AG08395 (cell line): Measurements from ENCODE around the gene UBR3.
"Not testable (repeated sequence)": the region's sequence is repeated elsewhere in the genome, so short reads cannot be mapped to it uniquely, and the experiment has no call there.

ENCODE experiments used
- DNase-seq: peaks from one replicate; pipeline ENCODE4 v3.0.0; 2012; ENCODE audit warnings: mixed read lengths, low spot score

Gene UBR3

GRCh38 chr2:169827272-169828140 is at the start of gene UBR3:
UBR3 (plus strand) TSS chr2:169827454; CDS start chr2:169827508, 54 bp downstream.
- DNase-seq, result peak; percentile 99

- DNase-seq, result no peak
Observed at GRCh38 chr2:169778446-169778845, 48.8 kb upstream of the UBR3 start.

GRCh38 chr2:169781249-169782013 is 45.8 kb upstream of the UBR3 start:
- DNase-seq, result no peak

- no peak for DNase-seq
Observed at GRCh38 chr2:169782513-169782912, 44.7 kb upstream of the UBR3 start.

GRCh38 chr2:169790581-169790980 is 36.7 kb upstream of the UBR3 start:
- no peak for DNase-seq

GRCh38 chr2:169795181-169795580 is 32.1 kb upstream of the UBR3 start:
- no peak for DNase-seq

GRCh38 chr2:169796441-169796840 is 30.8 kb upstream of the UBR3 start:
- no peak for DNase-seq

GRCh38 chr2:169797601-169798000 is 29.7 kb upstream of the UBR3 start:
- no peak for DNase-seq

- DNase-seq, result no peak
Observed at GRCh38 chr2:169798397-169798717, 28.9 kb upstream of the UBR3 start.

- peak; percentile 99 for DNase-seq
Observed at GRCh38 chr2:169798718-169799592, 28.3 kb upstream of the UBR3 start, which contains the start of gene SSB. SSB (plus strand) TSS chr2:169798871; CDS start chr2:169800961, 2,090 bp downstream.

- no peak for DNase-seq
Observed at GRCh38 chr2:169803480-169803879, 23.8 kb upstream of the UBR3 start.

- DNase-seq, result no peak
Observed at GRCh38 chr2:169806586-169806985, 20.7 kb upstream of the UBR3 start.

- no peak for DNase-seq
Observed at GRCh38 chr2:169808221-169808620, 19.0 kb upstream of the UBR3 start.

- peak; percentile 34 for DNase-seq
Observed at GRCh38 chr2:169815849-169816248, 11.4 kb upstream of the UBR3 start.

GRCh38 chr2:169816961-169817360 is 10.3 kb upstream of the UBR3 start:
- not testable (repeated sequence) for DNase-seq

- DNase-seq, result not testable (repeated sequence)
Observed at GRCh38 chr2:169817369-169817768, 9.9 kb upstream of the UBR3 start.

GRCh38 chr2:169818241-169818640 is 9.0 kb upstream of the UBR3 start:
- no peak for DNase-seq

GRCh38 chr2:169819106-169819505 is 8.1 kb upstream of the UBR3 start:
- no peak for DNase-seq

GRCh38 chr2:169820101-169820500 is 7.2 kb upstream of the UBR3 start:
- not testable (repeated sequence) for DNase-seq

GRCh38 chr2:169822036-169822435 is 5.2 kb upstream of the UBR3 start:
- no peak for DNase-seq

- no peak for DNase-seq
Observed at GRCh38 chr2:169822785-169823392, 4.4 kb upstream of the UBR3 start.

- no peak for DNase-seq
Observed at GRCh38 chr2:169823996-169824372, 3.3 kb upstream of the UBR3 start.
